RPMI7951 (cell line): ENCODE results near the gene COL11A1. TPM values are rescaled to one million over a fixed set of nuclear protein-coding genes. Genes with fewer than 3 reads are reported as not detected.
A peak's percentile ranks its signal among the peaks of the same experiment; 100 is the strongest.
"Not testable (repeated sequence)": the region's sequence is repeated elsewhere in the genome, so short reads cannot be mapped to it uniquely, and the experiment has no call there.

ENCODE experiments used
- DNase-seq: peaks from one replicate; pipeline ENCODE4 v3.0.0-alpha.2; 2012; ENCODE audit warnings: low read depth
- total RNA-seq: library from RNA; depleted of rRNA; stranded (reverse); fragments of >200 nt; shearing (Covaris generic); gene quantifications from 2 replicates; pipeline ENCODE4 v1.2.3, GENCODE V29; 2014

Gene COL11A1
- total RNA-seq, 1 experiment from 2014 or later = 19.0 TPM

GRCh38 chr1:102836991-102837390 is 271.3 kb downstream of the COL11A1 start:
- DNase-seq = no peak

- DNase-seq = peak; percentile 42
Measured at GRCh38 chr1:102834688-102835320, 273.5 kb downstream of the COL11A1 start.

GRCh38 chr1:102833151-102833550 is 275.2 kb downstream of the COL11A1 start:
- DNase-seq = peak; percentile 69

- not testable (repeated sequence) for DNase-seq
Measured at GRCh38 chr1:102826706-102827105, 281.6 kb downstream of the COL11A1 start.
